GM18499 (cell line): Measurements from ENCODE around the gene ADAMTS13.
A peak's percentile ranks its signal among the peaks of the same experiment; 100 is the strongest.
"Not testable (repeated sequence)": the region's sequence is repeated elsewhere in the genome, so short reads cannot be mapped to it uniquely, and the experiment has no call there.

Experiments
- ATAC-seq: cut with Tn5 transposase; IDR thresholded peaks from one replicate; pipeline ENCODE4 v1.9.1; 2021; ENCODE audit warnings: moderate number of reproducible peaks; ENCODE audit not compliant: insufficient read depth, unreplicated experiment

The ADAMTS13 gene

DNA sequence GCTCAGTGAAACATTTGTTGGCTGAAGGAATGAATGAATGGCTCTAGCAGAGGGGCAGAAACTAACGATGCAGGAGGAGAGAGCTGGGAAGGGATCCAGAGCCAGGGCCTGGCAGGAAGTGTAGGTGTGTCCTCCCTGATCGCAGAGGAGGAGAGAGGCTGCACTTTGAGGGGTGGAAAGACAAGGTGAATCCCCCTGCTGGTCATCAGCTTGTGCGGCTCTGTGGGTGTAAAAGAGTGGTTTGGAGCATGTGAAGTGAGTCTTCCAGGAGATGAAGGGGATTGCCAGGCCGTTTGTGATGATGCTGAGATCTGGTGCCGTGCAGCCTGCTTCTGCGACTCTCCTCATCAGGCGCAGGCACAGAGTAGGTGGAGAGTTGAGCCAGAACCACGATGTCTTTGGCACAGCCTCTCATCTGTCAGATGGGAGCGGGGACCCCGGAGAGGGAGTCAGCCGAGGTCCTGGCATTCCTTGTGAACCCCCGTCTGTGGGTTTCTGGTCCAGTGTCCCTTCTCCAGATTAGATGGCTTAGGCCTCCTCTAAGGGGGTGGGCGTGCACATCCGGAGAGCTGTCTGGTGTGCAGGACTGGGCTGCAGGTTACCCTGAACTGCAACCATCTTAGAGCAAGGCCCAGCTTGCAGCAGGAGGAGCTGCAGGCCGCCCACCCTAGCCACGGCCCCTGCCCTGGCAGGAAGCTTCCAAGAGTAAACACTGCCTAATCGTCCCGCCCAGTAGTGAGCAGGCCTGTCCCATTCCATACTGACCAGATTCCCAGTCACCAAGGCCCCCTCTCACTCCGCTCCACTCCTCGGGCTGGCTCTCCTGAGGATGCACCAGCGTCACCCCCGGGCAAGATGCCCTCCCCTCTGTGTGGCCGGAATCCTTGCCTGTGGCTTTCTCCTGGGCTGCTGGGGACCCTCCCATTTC lies at the start of gene ADAMTS13:
Gene ADAMTS13 (plus strand): TSS at position 753 of the 928 bp plus-strand sequence. CDS start 77 bp downstream, at position 830.
- no peak for ATAC-seq

- ATAC-seq = no peak
Measured at GRCh38 chr9:133374612-133375115, 47.5 kb upstream of the ADAMTS13 start.

GRCh38 chr9:133375116-133375723 lies 46.9 kb upstream of the ADAMTS13 start:
- peak; percentile 7 for ATAC-seq

DNA sequence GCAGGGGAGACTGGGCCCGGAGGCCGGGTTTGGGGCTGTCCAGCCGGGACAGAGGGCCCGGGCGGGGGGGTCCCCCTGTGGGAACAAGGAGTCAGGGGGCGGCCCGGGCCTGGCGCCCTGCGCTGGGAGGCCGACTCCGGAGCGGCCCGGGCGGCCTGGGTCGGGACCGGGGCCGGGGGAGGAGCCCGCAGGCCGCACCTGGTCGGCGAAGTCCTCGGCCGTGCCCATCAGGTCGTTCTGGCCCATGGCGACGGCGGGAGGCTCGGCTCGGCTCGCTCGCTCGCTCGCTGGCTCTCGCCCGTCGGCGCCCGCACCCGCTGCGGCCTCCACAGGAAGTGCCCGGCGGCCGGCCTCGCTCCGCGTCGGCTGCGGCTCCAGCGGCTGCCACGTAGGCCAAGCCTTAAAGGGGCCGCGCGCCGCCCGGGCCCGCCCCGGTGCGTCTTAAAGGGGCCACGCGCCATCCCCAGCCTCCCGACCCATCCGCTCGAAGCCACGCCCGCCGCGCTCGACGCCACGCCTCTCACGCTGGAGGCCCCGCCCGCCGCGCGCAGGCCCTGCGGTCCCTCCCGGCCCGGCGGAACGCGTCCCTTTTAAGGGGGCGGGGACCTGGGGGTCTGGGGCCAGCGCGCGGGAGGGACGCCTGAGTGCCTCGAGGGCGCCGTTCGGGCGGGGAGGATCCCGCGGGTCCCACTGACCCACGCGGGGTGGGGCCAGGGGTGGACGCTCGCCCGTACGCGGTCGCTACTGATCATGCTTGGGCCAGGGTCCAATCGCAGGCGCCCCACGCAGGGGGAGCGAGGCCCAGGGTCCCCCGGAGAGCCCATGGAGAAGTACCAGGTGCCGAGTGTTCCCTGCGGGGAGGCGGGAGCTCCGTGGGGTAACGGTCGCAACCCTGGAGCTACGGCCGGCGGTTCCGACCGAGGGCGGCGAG lies 46.2 kb upstream of the ADAMTS13 start, which contains the start of the genes STKLD1 and SURF4:
Gene STKLD1 (plus strand): TSS at position 643 of the 931 bp plus-strand sequence. CDS start 108 bp downstream, at position 751.
Gene SURF4 (minus strand): TSS at position 337 of the 931 bp plus-strand sequence. CDS start 91 bp downstream, at position 246.
- peak; percentile 49 for ATAC-seq

DNA sequence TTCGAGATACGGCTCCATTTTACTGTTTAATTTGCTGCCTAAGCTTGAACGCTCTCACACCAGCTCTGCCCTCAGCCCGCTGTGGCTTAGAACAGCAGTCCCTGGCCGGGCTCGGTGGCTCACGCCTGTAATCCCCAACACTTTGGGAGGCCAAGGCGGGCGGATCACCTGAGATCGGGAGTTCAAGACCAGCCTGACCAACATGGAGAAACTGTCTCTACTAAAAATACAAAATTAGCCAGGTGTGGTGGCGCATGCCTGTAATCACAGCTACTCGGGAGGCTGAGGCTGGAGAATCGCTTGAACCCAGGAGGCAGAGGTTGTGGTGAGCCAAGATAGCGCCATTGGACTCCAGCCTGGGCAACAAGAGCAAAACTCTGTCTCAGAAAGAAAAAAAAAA lies 44.9 kb upstream of the ADAMTS13 start:
- not testable (repeated sequence) for ATAC-seq

- no peak for ATAC-seq
Measured at GRCh38 chr9:133377721-133378216, 44.4 kb upstream of the ADAMTS13 start.

- no peak for ATAC-seq
Measured at GRCh38 chr9:133378408-133378962, 43.7 kb upstream of the ADAMTS13 start.

GRCh38 chr9:133379153-133380086 lies 42.7 kb upstream of the ADAMTS13 start:
- no peak for ATAC-seq

DNA sequence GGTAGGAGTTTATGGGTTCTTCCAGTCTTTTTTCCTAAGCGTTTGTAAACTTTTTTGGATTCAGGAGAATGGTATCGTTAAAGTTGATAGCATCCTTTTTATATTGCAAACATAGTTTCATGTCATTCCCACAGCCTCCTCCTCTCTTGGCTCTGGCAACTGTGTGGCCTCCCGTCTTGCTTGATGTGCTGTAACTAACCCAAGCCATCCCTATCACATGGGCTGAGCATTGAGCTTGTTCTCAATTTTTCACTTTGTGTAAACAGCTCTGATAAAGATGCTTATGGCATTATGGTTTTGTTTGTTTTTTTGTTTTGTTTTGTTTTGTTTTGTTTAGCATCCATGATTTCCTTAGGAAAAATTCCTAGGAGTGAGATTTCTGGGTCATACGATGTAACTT lies 41.4 kb upstream of the ADAMTS13 start:
- ATAC-seq = no peak

DNA sequence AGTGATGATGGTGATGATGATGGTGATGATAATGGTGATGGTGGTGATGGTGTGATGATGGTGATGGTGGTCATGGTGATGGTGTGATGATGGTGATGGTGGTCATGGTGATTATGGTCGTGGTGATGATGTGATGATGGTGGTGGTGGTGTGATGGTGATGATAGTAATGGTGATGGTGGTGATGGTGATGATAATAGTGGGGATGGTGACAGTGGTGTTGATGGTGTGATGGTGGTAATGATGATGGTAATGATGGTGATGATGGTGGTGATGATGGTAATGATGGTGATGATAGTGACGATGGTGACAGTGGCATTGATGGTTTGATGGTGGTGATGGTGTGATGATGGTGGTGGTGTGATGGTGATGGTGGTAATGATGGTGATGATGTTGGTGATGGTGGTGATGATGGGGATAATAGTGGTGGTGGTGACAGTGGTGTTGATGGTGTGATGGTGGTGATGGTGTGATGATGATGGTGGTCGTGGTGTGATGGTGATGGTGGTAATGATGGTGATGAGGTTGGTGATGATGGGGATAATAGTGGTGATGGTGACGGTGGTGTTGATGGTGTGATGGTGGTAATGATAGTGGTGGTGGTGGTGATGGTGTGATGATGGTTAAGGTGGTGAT lies 39.5 kb upstream of the ADAMTS13 start:
- no peak for ATAC-seq

DNA sequence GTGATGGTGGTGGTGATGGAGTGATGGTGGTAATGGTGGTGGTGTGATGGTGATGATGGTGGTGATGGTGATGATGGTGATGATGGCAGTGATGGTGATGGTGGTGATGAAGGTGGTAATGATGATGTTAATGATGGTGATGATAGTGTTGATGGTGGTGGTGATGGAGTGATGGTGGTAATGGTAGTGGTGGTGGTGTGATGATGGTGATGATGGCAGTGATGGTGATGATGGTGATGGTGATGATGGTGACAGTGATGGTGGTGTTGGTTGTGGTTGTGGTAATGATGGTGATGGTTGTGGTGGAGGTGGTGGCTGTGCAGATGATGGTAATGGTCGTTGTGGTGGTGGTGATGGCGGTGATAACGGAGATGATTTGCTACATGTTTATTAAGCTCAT lies 38.7 kb upstream of the ADAMTS13 start:
- no peak for ATAC-seq

DNA sequence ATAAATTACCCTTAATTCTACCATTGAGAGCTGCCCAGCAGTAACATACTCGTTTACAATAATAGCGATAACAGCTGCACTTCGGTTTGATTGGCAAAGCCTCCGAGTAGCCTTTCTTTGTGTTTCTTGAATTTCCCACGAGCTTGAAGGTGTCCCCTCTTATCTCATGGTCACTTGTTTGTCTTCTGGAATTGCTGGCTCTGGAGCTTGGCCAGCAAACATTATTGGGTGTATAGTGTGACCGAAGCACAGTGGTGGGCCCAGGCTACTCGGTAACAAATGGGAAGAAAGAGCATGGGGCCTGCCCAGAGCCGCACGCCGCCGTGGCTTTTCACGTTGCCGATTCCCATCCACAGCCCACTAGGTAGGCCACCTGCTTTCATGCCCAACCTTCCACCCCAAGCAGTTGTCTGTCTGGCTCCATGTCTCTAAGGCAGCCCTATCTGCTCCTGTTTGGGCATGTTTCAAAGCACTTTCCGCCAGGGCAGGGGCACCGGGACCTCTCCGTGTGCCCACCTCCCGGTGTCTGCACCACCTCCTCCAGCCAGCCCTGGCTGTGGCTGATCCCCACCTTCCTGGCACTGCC lies 37.3 kb upstream of the ADAMTS13 start:
- no peak for ATAC-seq

- ATAC-seq = no peak
Measured at GRCh38 chr9:133385452-133385851, 36.7 kb upstream of the ADAMTS13 start.

DNA sequence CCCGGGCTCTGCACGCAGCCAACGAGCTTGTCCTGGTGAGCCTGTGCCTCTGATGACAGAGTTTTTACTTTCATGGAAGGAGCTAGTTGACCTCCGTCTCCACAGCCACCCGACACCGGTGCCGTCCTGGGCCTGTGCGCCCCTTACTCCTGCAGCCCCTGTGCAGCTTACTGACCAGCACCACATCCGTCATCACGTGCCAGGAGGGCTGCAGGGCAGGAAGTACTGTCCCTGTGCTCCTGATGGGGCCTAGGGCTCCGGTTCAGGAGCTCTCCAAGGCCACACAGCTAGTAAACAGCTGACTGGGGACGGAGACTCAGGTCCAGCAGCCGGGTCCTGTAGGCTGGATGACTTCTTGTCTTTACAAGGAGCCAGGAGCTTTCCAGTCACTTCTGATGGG lies 35.8 kb upstream of the ADAMTS13 start:
- ATAC-seq = no peak

DNA sequence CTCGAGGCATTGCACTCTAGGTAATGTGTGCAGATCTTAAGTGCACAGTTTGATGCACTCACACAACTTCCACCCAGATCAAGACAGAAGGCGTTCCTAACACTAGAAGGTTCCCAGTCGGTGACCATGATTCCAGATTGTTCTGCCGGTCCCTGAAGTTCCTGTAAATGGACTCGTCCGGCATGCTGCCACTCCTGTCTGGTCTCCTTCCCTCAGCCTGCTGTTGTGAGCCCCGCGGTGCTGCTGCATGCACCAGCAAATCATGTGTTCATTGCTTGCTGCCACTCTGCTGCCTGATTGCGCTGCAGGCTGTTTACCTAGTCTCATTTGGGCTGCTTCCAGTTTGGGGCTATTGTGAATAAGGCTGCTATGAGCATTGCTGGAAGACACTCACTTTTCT lies 34.5 kb upstream of the ADAMTS13 start:
- no peak for ATAC-seq

DNA sequence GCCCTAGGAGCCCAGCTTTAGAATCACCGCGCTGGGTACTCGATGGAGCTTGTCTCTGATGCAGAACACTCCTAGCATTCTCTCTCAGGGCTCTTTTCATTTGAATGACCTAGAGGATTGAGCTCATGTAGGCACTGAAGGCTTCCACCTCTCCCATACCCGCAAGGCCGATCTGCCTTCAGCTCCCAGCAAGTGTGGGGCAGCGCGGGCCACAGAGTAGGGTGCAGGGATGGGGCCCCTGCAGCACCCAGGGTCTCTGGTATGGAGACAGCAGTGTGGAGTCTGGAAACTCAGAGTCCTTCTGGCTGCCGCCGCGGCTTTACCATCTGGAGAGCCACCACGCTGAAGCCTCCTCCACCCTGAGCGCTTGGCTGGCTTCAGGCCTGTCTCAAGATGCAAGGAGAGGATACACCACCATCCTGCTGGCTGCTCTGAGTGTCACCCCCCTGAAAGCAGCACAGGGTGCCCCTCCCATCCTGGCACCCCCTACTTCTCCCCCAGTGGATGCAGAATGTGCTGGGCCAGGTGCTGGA lies 33.1 kb upstream of the ADAMTS13 start:
- no peak for ATAC-seq

DNA sequence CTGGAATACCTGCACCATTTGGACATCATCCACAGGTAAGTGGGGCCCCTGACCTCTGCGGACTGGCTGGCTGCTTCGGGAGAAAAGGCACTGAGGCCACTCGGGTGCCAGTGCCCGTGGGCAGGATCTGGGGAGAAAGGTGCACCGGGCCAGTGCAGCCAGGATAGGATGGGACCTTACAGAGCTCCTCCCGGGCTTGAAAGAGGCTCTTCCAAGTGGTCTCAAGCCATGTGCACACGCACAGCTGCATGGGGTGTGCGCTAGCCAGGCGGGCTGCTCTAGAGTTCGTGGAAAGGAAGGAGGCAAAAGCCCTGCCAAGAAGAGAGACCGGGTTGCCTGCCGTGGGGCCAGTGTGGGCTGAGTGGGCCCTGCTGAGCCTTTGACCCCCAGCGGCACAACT lies 32.6 kb upstream of the ADAMTS13 start:
- ATAC-seq = no peak
